Choroid plexus epithelial cell (primary cell): ENCODE measurements around the gene SETX.
A peak's percentile ranks its signal among the peaks of the same experiment; 100 is the strongest.

ENCODE experiments used
- DNase-seq: peaks from one replicate; pipeline ENCODE4 v3.0.0-alpha.2; 2010; ENCODE audit warnings: low read depth
- H3K4me3 ChIP-seq: 2 replicates; pipeline ENCODE4 v1.5.1; 2011; ENCODE audit warnings: low read depth, mild to moderate bottlenecking, control low read depth, low read length, moderate library complexity
- TF ChIP-seq, protein P1 (sequence below): conservative IDR thresholded peaks from 2 replicates; pipeline ENCODE4 v1.5.1; 2011; ENCODE audit warnings: low read depth, mild to moderate bottlenecking, control low read depth, inconsistent platforms, low read length, moderate library complexity

The SETX gene

DNA sequence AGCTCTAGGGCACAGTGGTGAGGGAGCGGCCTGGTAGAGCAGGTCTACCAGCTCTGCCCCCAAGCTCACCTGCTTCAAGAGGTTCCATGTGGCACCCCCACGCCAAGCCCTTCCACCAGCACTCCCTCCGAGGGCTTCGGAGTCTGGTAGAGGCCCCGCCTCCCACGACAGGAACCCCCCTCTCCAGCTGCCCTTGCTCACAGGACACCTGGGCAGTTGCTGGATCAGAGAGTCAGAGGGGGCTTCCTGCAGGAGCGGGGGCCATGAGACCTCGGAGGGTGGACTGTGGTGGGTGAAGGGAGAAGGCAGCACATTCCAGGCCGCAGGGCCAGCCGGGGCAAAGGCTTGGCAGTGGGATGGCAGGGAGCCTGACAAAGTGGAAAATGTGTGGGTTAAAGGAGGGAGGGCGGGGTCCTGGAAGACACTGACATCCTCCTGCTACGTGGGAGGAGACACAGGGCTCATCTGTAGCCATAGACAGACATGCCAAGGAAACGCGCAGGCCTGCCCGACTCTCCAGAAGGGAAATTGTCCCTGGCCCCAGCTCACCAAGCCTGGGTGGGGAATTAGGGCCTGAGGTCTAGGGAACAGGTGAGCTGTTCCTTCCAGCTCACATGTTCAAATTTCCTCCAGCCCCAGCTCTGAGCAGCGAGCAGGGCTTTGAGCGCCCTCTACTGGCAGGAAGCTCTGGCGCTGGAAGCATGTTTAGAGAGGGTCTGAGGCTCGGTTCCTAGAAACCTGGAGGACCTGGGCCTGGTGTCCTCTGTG is 118.7 kb downstream of the SETX start:
- no peak overlapping the region for H3K4me3 ChIP-seq
- peak; percentile 75 for DNase-seq
- TF ChIP-seq, protein P1, sequence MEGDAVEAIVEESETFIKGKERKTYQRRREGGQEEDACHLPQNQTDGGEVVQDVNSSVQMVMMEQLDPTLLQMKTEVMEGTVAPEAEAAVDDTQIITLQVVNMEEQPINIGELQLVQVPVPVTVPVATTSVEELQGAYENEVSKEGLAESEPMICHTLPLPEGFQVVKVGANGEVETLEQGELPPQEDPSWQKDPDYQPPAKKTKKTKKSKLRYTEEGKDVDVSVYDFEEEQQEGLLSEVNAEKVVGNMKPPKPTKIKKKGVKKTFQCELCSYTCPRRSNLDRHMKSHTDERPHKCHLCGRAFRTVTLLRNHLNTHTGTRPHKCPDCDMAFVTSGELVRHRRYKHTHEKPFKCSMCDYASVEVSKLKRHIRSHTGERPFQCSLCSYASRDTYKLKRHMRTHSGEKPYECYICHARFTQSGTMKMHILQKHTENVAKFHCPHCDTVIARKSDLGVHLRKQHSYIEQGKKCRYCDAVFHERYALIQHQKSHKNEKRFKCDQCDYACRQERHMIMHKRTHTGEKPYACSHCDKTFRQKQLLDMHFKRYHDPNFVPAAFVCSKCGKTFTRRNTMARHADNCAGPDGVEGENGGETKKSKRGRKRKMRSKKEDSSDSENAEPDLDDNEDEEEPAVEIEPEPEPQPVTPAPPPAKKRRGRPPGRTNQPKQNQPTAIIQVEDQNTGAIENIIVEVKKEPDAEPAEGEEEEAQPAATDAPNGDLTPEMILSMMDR = peak; percentile 96

DNA sequence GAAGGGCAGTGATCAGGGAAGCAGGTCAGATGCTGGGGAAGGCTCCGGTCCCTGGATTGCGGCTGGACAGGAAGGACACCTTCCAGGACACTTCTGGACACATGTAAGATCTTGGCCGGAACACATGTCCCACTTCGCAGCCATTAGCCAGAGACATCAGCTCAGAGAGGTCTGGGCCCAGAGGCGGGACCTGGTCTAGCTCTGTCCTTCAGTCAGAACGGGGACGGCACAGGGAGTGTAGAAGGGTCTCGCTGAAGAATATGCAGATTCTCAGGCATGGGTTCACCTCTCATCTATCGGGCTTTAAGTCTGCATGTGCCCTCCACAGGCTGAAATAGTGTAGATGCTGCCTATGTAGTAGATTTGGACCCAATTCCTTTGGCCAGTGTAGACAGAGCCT is 119.7 kb downstream of the SETX start:
- TF ChIP-seq, protein P1 = no peak
- DNase-seq = no peak
- no peak overlapping the region for H3K4me3 ChIP-seq

DNA sequence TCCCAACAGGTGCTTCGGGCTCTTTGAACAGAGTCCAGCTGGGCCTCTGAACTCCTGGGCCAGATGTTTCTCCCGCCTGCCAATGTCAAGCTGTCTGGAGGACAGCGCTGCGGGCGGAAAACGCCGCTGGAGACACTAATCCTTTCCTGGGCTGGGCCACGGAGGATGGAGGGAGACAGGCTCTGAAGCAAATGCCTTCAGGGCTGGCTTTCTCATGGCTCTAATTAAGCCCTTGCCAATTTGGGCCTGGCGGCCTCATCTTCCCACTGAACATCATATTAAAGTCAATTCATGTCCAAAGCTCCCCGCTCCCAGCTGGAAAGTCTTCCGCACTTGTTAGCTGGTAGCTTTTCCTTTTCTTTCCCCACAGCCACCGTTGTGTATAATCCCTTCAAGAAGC is 120.3 kb downstream of the SETX start:
- TF ChIP-seq, protein P1 = no peak
- H3K4me3 ChIP-seq = no peak overlapping the region
- DNase-seq = no peak

DNA sequence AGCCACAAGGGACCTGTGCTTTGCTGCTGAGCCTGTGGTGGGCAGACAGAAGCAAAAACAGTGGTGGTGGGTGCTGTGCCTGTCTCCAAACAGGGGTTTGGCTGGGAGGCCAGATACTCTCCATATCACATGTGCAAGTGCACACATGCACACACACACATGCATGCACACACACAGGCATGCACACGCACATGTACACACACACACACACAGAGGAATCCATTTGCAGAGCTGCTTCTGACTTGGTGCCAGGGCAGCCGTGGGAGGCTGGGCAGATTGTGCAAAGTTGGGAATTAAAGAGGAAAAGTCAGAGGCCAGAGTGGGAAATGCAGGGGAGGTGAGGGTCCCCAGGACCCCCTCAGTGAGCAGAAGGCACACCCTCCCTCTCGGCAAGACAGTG is 121.6 kb downstream of the SETX start:
- TF ChIP-seq, protein P1 = no peak
- DNase-seq = no peak
- no peak overlapping the region for H3K4me3 ChIP-seq

DNA sequence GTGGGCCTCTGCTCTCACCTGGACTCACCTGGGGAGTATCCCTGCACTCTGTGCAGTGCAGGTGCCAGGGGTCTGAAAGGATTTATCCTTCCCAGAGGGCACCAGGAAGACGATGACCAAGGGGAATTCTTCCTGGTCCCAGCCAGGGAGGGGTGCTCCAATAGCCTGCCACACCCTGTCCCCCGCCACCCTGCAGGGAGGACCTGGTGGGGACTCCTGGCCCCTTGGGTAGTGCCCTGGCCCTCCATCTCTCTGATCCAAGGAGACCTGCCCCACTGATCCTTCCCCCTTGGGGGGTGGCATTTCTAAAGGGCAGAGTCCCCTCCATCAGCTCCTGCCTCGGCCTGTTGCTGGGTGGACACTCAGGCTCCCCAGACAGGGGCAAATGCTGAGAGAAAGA is 122.3 kb downstream of the SETX start:
- no peak for DNase-seq
- H3K4me3 ChIP-seq = no peak overlapping the region
- TF ChIP-seq, protein P1 = no peak

DNA sequence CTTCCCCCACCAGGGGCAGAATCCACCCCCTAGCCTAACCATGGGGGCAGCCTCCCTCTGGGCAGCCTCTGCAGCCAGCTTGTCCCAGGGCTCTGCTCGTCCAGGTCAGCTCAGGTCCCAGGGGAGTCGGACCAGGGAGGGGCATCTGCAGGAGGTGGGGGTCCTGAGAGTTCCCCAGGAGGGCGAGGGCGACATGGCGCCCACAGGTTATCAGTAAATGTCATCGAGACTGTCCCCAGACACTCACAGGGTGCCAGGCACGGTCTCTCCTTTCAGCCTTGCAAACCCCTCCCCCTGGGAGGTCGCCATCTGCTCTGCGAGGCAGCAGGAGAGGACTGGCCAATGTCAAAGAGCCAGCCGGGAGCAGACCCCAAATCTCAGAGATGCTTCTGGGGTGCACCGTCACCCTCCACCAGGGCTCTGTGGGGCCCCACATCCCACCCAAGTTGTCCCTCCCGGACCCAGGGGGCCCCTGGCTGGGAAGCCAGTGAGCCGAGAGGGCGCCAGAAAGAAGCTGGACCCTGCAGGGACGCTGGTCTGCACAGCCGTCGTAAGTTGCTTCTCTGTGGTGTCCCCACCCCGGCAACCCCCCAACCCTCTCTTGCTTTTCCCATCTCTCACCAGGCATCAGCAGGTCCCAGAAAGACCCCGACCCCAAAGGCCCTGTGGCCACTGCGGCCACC is 123.6 kb downstream of the SETX start:
- TF ChIP-seq, protein P1 = no peak
- no peak for DNase-seq
- H3K4me3 ChIP-seq = no peak overlapping the region

DNA sequence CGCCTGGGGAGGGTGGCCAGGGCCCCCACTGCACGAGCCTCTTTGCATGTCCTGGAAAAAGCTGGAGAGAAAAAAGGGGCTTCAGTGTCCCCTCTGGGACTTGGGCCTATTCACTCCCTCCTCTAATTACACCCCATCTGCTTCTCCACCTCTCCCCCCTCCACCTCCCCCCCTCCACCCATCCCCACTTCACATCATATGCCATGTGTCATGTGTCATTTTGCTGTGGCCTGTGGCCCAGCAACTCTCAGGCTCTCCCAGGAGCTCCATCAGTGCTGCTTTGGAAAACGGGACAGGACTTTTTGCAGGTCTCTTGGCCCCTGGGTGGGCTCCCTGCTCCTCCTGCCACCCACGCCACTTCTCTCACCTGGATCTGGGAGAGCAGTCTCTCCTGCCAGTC is 124.2 kb downstream of the SETX start:
- no peak for DNase-seq
- no peak overlapping the region for H3K4me3 ChIP-seq
- TF ChIP-seq, protein P1 = no peak
